GM12892 (cell line): Measurements from ENCODE around the gene TACC3.

Experiments used
- POLR2A ChIP-seq: IDR thresholded peaks from 2 replicates; pipeline ENCODE4 v1.6.1; 2011; ENCODE audit warnings: low read depth, low read length, control low read depth
- POLR2AphosphoS5 ChIP-seq: IDR thresholded peaks from 2 replicates; pipeline ENCODE4 v1.6.1; 2011; ENCODE audit warnings: low read depth, low read length, control low read depth
- TAF1 ChIP-seq: IDR thresholded peaks from 2 replicates; pipeline ENCODE4 v1.6.1; 2011; ENCODE audit warnings: low read depth, mild to moderate bottlenecking, control low read depth, low read length, borderline replicate concordance

- no peak for TF ChIP-seq POLR2A
- no peak for TF ChIP-seq TAF1
- no peak for TF ChIP-seq POLR2AphosphoS5
These were observed 15.0 kb upstream of the TACC3 start for GRCh38 chr4:1706358-1706757.
